Measurements from ENCODE around the gene ASB16. TPM values are rescaled to one million over a fixed set of nuclear protein-coding genes. Genes with fewer than 3 reads are reported as not detected.
A peak's percentile ranks its signal among the peaks of the same experiment; 100 is the strongest.

Gene ASB16
- total and polyA plus RNA-seq, 9 of the 15 experiments (the other 6 are each of a cell fraction or from before 2014, with no cell fraction given) = 0.03 to 0.07 TPM; not detected in 7

DNA sequence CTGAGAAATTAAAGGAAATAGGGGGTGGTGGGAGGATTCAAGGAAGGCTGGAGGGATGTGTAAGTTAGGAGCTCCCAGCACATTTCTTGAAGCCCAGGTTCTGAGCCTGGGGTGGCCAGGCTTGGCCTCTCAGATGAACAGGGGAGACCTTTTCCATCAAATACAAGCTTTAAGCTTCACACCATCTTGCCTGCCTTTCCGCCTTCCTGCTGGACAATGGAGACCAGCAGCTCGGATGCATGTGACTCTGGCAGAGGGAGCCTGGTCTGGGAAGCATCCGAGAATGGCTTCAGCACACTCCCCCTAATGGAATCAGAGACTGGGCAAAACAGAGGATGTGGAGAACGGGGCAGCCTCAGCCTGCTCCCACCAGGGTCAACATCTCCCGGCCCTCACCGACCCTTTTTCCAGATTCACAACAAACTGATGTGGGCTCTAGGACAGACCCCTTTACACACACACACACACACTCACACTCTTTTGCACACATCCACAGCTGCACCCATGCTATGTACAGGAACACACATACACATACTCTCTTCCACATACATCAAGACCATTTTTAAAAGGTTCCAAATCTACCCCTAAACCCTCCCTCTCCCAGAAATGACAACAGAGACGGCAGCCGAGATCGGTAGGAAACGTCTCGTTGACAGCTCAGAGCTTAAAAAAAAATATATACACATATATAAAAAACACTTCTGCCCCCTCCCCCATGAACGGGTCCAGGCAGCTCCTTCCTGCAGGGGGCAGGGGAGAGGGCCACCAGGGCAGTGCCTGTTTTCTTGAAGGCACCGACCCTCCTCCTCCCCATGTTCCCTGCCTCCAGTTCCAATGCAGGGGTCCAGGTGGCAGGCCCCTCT, 35.7 kb downstream of the ASB16 start:
- Histone ChIP-seq H3K79me2 (ENCODE audit: control insufficient read depth, insufficient read depth, low read length) (peaks cover 6% of the 10 kb centered on the region; the same call in 1 of the 3 replicates), H3K4me3 (no peak overlapping the region), H3K4me1 (replicated peaks in 1 of 2; ENCODE audit: control insufficient read depth in 2 of 2, insufficient read depth in 2 of 2, low read length in 2 of 2) (peaks cover 38 to 42% of the 10 kb centered on the region in 2 experiments), H3K27ac (ENCODE audit: extremely low read depth, low read depth, low read length) (no peak overlapping the region), H3K4me2 (ENCODE audit: insufficient read depth, low read length) (no peak overlapping the region), H4K20me1 (replicated peaks; ENCODE audit: control insufficient read depth, insufficient read depth, low read length) (peaks cover 12% of the 10 kb centered on the region), H3K27me3 (ENCODE audit: control insufficient read depth in 2 of 2, insufficient read depth in 2 of 2, low read length in 2 of 2) (no peaks in the 10 kb centered on the region), H3K9me3 (replicated peaks; ENCODE audit: control insufficient read depth, insufficient read depth, low read depth, low read length) (no peaks in the 10 kb centered on the region), H2AFZ (ENCODE audit: low read depth, low read length) (no peak overlapping the region), H3K9ac (ENCODE audit: insufficient read depth in 1 of 2, low read depth in 2 of 2, low read length in 2 of 2) (0 out of 4 replicates have a peak overlapping the region, but pooled peaks of 1 of the 2 experiments have one; percentile 39), H3K36me3 (ENCODE audit: control insufficient read depth, insufficient read depth, low read length) (peaks cover 45% of the 10 kb centered on the region), H3K9me1 (ENCODE audit: control insufficient read depth, insufficient read depth, low read length) (peaks cover 4% of the 10 kb centered on the region)
- in situ Hi-C loops (cut with MboI) (no loop called here), intact Hi-C loops (cut with micrococcal nuclease) (no loop called here)
- FAIRE-seq = peak; percentile 29
- WGBS (ENCODE audit: insufficient coverage, low coverage, missing lambda C conversion rate) = 78% methylated on average over 12 of the region's 13 CpGs
- CTCF ChIA-PET (ENCODE audit: low intra/inter-chr PET ratio) = no interaction called here
- BruUV-seq (replicated peaks) = no TSS peak
- POLR2A ChIA-PET = interaction anchor here (0.6 to 1.5 kb wide), 7 partner anchors 11 to 1175 kb away, joined by 3 to 5 read pairs (median 3); partner anchors contain the start of gene SLC25A39
- DNase-seq (ENCODE audit: extremely low read depth in 1 of 4, low spot score in 3 of 4) = no peak
- ATAC-seq = no peak
- TF ChIP-seq, protein P1, sequence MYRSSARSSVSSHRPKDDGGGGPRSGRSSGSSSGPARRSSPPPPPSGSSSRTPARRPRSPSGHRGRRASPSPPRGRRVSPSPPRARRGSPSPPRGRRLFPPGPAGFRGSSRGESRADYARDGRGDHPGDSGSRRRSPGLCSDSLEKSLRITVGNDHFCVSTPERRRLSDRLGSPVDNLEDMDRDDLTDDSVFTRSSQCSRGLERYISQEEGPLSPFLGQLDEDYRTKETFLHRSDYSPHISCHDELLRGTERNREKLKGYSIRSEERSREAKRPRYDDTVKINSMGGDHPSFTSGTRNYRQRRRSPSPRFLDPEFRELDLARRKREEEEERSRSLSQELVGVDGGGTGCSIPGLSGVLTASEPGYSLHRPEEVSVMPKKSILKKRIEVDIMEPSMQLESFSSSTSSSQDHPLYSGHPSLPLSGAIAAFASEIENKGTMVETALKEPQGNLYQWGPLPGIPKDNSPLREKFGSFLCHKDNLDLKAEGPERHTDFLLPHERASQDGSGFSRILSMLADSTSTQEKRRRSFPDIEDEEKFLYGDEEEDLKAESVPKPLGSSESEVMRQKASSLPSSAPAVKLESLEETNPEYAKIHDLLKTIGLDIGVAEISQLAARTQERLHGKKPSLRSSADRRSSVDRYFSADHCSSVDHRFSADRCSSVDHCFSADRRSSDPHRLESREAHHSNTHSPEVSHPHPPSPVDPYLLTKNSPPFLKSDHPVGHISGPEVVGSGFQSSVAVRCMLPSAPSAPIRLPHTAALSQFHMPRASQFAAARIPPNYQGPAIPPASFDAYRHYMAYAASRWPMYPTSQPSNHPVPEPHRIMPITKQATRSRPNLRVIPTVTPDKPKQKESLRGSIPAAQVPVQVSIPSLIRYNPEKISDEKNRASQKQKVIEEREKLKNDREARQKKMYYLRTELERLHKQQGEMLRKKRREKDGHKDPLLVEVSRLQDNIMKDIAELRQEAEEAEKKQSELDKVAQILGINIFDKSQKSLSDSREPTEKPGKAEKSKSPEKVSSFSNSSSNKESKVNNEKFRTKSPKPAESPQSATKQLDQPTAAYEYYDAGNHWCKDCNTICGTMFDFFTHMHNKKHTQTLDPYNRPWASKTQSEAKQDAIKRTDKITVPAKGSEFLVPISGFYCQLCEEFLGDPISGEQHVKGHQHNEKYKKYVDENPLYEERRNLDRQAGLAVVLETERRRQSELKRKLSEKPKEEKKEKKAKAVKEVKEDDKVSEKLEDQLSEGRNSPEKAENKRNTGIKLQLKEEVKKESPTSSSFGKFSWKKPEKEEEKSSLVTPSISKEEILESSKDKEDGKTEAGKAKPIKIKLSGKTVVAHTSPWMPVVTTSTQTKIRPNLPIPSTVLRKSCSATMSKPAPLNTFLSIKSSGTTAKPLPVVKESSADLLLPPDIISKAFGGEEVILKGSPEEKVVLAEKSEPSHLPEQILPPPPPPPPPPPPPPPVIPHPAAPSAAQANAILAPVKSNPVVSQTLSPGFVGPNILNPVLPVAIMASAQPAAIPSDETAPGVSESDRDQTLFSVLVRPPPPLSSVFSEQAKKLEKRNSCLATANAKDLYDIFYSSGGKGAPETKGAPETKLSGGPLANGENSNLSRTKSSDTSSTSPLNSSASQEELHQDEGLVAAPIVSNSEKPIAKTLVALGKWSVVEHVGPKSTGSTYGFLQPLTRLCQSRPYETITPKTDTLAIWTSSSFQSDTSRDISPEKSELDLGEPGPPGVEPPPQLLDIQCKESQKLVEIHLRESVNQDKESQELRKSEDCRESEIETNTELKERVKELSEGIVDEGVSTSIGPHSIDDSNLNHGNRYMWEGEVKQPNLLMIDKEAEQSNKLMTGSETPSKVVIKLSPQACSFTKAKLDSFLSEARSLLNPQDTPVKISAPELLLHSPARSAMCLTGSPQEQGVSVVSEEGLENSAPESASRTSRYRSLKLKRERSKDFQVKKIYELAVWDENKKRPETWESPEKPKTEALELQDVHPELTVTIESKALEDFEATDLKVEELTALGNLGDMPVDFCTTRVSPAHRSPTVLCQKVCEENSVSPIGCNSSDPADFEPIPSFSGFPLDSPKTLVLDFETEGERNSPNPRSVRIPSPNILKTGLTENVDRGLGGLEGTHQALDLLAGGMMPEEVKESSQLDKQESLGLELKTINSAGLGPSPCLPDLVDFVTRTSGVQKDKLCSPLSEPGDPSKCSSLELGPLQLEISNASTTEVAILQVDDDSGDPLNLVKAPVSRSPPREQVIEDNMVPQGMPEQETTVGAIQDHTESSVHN (IDR thresholded peaks at IDR 0.05; ENCODE audit: borderline replicate concordance in 1 of 2, low read depth in 1 of 2) = no peak
- no peak for TF ChIP-seq ZNF12 (CRISPR knock-in tag; IDR thresholded peaks at IDR 0.05)
- TF ChIP-seq, protein P2, sequence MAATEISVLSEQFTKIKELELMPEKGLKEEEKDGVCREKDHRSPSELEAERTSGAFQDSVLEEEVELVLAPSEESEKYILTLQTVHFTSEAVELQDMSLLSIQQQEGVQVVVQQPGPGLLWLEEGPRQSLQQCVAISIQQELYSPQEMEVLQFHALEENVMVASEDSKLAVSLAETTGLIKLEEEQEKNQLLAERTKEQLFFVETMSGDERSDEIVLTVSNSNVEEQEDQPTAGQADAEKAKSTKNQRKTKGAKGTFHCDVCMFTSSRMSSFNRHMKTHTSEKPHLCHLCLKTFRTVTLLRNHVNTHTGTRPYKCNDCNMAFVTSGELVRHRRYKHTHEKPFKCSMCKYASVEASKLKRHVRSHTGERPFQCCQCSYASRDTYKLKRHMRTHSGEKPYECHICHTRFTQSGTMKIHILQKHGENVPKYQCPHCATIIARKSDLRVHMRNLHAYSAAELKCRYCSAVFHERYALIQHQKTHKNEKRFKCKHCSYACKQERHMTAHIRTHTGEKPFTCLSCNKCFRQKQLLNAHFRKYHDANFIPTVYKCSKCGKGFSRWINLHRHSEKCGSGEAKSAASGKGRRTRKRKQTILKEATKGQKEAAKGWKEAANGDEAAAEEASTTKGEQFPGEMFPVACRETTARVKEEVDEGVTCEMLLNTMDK (IDR thresholded peaks at IDR 0.05; ENCODE audit: borderline replicate concordance, insufficient read depth, low read depth, low read length, poor library complexity, severe bottlenecking) = peak; percentile 3
- TF ChIP-seq, protein P3, sequence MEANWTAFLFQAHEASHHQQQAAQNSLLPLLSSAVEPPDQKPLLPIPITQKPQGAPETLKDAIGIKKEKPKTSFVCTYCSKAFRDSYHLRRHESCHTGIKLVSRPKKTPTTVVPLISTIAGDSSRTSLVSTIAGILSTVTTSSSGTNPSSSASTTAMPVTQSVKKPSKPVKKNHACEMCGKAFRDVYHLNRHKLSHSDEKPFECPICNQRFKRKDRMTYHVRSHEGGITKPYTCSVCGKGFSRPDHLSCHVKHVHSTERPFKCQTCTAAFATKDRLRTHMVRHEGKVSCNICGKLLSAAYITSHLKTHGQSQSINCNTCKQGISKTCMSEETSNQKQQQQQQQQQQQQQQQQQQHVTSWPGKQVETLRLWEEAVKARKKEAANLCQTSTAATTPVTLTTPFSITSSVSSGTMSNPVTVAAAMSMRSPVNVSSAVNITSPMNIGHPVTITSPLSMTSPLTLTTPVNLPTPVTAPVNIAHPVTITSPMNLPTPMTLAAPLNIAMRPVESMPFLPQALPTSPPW (CRISPR knock-in tag; IDR thresholded peaks at IDR 0.05) = 0 out of 2 replicates have a peak, but pooled peaks have one; percentile 22
- TF ChIP-seq RB1 (IDR thresholded peaks at IDR 0.05; ENCODE audit: low read depth) = no peak
- TF ChIP-seq, protein P4, sequence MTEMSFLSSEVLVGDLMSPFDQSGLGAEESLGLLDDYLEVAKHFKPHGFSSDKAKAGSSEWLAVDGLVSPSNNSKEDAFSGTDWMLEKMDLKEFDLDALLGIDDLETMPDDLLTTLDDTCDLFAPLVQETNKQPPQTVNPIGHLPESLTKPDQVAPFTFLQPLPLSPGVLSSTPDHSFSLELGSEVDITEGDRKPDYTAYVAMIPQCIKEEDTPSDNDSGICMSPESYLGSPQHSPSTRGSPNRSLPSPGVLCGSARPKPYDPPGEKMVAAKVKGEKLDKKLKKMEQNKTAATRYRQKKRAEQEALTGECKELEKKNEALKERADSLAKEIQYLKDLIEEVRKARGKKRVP (CRISPR knock-in tag; IDR thresholded peaks at IDR 0.05) = no peak
